RWPE1 (cell line): Measurements from ENCODE around the gene INTS11.
A peak's percentile ranks its signal among the peaks of the same experiment; 100 is the strongest.

Experiments used
- CTCF ChIA-PET: fragments of 350-600 bp; sonication (Branson Sonifier 250); formaldehyde crosslinking; extraction: SDS; loops from one replicate; lab custom pipeline; 2021; lab: Yijun Ruan, JAX
- POLR2A ChIA-PET: fragments of 400-600 bp; formaldehyde crosslinking; extraction: SDS; loops from one replicate; lab custom pipeline; 2020; ENCODE audit warnings: antibody characterized with exemption; ENCODE audit not compliant: low non-redundant PET; lab: Yijun Ruan, JAX
- DNase-seq: peaks from one replicate; pipeline ENCODE4 v3.0.0; 2012; ENCODE audit warnings: low spot score
- H3K27ac ChIP-seq: fragments of 450-650 bp; 2 replicates; pipeline ENCODE4 v1.5.1; 2017
- TF ChIP-seq, protein P1 (sequence below): fragments of 450-650 bp; conservative IDR thresholded peaks from 2 replicates; pipeline ENCODE4 v1.5.1; 2017; ENCODE audit warnings: low read depth, mild to moderate bottlenecking

Gene INTS11

DNA sequence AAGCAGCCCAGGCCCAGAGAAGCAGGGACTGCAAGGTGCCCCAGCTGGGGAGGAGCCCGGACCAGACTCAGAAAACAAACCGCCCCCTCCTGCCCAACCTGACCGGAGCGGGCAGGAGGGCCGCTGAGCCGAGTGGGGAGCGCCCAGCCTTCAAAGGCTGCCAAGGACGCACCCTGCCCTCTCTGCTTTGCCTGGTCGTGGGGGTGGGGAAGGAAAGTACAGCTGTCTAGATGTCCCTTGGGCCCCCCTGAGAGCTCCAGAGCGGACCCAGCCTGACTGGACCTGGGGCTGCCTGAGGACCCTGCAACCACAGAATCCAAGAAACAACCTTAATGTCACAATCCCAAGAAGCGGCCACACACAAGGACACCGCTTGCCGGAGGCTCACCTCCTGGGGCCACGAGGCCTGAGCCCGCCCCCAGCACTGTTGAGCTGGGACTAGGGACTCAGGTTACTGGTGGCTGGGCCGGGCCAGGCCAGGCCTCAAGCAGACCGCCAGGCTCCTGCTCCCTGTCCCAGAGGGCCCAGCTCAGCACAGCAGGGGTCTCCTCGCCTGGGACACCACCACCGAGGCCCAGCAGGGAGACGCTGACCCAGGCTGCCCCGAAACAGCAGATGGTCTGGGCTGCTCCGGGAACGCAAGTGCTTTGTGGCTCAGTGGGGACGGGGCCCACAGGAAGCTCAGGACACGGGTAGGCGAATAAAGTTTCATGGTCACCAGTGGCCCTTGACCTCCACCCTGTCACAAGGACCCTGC lies 23.4 kb upstream of the INTS11 start:
- H3K27ac ChIP-seq = peak overlapping the region; percentile 98
- no peak for DNase-seq
- ChIA-PET CTCF (interaction anchor here (0.6 to 1.4 kb wide), 6 partner anchors 17 to 281 kb away, joined by 3 to 6 read pairs (median 3); partner anchors contain the start of gene AURKAIP1), POLR2A (interaction anchor here (0.8 to 1.1 kb wide), 2 partner anchors 28 to 39 kb away, joined by 3 to 4 read pairs; partner anchors contain the start of gene AURKAIP1)
- TF ChIP-seq, protein P1, sequence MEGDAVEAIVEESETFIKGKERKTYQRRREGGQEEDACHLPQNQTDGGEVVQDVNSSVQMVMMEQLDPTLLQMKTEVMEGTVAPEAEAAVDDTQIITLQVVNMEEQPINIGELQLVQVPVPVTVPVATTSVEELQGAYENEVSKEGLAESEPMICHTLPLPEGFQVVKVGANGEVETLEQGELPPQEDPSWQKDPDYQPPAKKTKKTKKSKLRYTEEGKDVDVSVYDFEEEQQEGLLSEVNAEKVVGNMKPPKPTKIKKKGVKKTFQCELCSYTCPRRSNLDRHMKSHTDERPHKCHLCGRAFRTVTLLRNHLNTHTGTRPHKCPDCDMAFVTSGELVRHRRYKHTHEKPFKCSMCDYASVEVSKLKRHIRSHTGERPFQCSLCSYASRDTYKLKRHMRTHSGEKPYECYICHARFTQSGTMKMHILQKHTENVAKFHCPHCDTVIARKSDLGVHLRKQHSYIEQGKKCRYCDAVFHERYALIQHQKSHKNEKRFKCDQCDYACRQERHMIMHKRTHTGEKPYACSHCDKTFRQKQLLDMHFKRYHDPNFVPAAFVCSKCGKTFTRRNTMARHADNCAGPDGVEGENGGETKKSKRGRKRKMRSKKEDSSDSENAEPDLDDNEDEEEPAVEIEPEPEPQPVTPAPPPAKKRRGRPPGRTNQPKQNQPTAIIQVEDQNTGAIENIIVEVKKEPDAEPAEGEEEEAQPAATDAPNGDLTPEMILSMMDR = no peak

- H3K27ac ChIP-seq = peak overlapping the region; percentile 98
- TF ChIP-seq, protein P1 = no peak
- no peak for DNase-seq
- ChIA-PET POLR2A (interaction anchor here (0.8 kb wide), 1 partner anchor 28 kb away, joined by 4 read pairs; the partner anchor contains the start of gene AURKAIP1), CTCF (no interaction called here)
These were observed 22.7 kb upstream of the INTS11 start for GRCh38 chr1:1347026-1347595.

- DNase-seq = no peak
- peak overlapping the region; percentile 98 for H3K27ac ChIP-seq
- CTCF ChIA-PET = interaction anchor here (0.7 kb wide), 1 partner anchor 35 kb away, joined by 3 read pairs; no protein-coding TSS in a partner anchor
- POLR2A ChIA-PET = no interaction called here
- TF ChIP-seq, protein P1 = no peak
These were observed 22.0 kb upstream of the INTS11 start for GRCh38 chr1:1346501-1346890.

DNA sequence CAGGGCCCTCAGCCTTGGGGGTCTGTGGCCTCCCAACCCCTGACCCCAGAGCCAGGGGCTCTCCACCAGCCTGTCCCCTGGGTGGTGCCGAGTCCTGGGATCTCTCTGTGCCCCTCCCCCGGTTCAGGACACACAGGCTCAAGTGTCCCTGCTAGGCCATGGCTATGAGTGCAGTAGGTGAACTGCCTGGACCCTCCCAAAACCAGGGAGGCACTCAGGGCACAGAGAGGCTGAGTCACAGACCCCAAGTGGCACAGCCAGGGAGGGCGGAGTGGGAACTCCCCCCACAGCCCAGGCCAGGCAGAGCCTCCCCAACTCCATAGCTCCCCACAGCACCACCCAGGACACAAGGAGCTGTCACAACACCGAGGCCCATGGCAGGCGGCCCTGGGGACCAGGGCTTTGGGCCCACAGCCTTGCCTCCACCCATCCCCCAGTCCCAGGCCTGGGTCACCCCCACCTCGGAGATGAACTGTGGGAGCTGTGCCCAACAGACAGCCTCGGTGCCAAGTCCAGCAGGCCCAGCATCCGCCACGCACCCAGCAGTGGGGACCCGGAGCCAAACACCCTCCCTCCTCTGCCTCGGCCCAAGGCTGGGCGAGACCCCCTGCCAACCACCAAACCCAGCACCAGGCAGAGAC lies 21.5 kb upstream of the INTS11 start:
- DNase-seq = no peak
- CTCF ChIA-PET = interaction anchor here (0.5 to 1.5 kb wide), 3 partner anchors 12 to 96 kb away, joined by 3 to 6 read pairs (median 5); no protein-coding TSS in a partner anchor
- POLR2A ChIA-PET = interaction anchor here (0.6 kb wide), 1 partner anchor 29 kb away, joined by 3 read pairs; the partner anchor contains the start of gene AURKAIP1

GRCh38 chr1:1345384-1345783 lies 20.9 kb upstream of the INTS11 start:
- CTCF ChIA-PET = interaction anchor here (0.5 to 1.5 kb wide), 3 partner anchors 12 to 97 kb away, joined by 3 to 6 read pairs (median 5); no protein-coding TSS in a partner anchor
- TF ChIP-seq, protein P1 = no peak
- H3K27ac ChIP-seq = peak overlapping the region; percentile 98
- DNase-seq = no peak
- POLR2A ChIA-PET = no interaction called here

More for the DNA sequence above, 21.5 kb upstream of the INTS11 start:
- TF ChIP-seq, protein P1 = no peak
- H3K27ac ChIP-seq = peak overlapping the region; percentile 98
